HG03196 (cell line): Measurements from ENCODE around the gene ZMIZ1.

Experiments
- ATAC-seq: cut with Tn5 transposase; IDR thresholded peaks from one replicate; pipeline ENCODE4 v1.9.1; 2021; ENCODE audit not compliant: unreplicated experiment

The ZMIZ1 gene

DNA sequence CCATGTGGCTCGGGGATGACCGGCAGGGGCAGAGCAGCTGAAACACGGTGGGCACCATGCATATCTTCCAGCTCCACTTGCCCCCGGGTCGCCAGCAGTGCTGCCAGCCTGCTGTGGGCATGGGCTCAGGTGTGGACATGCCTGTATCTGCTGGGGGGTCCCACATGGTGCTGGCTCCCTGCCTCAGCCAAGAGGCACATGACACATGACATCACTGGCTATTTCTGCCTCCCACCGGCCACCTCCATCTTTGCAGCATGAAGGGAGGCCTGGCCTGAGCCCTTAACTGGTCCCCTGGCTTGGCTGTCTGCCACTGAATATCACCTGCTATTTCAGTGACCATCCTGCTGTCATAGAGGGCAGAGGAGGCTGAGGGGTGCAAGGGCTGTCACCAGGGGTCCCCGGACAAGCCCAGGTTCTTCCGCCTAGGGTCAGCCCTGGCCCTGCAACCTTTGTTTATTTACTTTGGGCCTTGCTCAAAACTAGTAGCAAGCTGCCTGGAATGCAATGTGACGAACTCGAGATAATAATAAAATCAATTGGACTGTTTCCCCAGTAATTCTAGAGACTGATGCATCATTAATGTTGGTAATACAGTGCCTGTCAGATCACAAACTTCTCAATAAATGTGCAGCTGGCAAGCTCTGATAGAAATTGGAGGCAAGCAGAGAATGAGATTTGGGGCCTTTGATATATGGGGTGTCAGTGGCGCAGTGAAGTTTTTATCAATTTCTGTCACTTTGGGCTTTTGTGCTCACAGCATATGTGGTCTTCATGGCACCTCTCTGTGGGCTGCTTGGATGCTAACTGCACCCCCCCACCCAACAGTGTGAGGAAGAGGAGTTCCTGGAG lies 28.5 kb downstream of the ZMIZ1 start:
- ATAC-seq = no peak

- ATAC-seq = no peak
Measured at GRCh38 chr10:79098061-79098460, 29.3 kb downstream of the ZMIZ1 start.

DNA sequence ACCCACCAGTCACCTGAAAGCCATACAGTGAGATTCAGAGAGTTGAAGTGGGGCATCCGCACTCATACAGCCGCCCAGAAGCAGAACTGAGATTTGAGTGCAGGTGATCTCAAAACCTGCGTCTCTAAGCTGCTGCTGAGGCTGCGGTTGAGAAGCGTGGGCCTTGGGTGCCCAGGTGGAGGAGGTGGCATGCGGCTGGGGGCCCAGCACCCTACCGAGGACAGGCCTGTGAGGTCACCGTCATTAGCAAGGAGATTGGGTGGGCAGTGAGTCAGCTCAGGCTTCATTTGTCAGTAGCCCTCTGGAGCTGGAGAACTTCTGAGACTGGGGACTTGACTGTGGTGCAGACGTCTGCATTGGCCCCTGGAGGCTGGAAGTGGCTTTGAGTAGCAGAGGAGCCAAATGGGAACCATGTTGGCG lies 29.8 kb downstream of the ZMIZ1 start:
- ATAC-seq = peak; percentile 67

DNA sequence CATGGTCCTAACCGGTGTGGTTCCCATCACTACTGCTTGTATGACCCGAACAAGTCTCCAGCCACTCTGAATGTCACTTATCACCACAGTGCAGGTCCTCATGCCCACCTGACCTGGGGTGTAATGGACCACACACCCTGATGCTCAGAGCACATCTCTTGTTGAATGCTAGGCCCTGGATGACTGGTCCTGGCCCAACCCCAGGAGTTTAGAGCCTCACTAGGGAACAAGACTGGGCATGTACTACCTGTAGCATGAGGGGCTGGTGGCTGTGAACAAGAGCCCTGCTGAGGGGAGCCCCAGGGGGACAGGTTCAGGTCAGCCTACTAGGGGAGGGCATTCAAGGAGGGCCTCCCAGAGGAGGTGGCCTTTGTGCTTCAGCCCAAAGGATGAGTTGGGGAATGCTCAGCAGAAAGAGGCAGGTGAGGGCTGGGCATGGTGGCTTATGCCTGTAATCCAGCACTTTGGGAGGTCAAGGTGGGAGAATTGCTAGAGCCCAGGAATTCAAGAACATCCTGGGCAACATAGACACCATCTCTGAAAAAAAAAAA lies 31.2 kb downstream of the ZMIZ1 start:
- ATAC-seq = no peak

GRCh38 chr10:79100771-79101170 lies 32.0 kb downstream of the ZMIZ1 start:
- ATAC-seq = no peak

DNA sequence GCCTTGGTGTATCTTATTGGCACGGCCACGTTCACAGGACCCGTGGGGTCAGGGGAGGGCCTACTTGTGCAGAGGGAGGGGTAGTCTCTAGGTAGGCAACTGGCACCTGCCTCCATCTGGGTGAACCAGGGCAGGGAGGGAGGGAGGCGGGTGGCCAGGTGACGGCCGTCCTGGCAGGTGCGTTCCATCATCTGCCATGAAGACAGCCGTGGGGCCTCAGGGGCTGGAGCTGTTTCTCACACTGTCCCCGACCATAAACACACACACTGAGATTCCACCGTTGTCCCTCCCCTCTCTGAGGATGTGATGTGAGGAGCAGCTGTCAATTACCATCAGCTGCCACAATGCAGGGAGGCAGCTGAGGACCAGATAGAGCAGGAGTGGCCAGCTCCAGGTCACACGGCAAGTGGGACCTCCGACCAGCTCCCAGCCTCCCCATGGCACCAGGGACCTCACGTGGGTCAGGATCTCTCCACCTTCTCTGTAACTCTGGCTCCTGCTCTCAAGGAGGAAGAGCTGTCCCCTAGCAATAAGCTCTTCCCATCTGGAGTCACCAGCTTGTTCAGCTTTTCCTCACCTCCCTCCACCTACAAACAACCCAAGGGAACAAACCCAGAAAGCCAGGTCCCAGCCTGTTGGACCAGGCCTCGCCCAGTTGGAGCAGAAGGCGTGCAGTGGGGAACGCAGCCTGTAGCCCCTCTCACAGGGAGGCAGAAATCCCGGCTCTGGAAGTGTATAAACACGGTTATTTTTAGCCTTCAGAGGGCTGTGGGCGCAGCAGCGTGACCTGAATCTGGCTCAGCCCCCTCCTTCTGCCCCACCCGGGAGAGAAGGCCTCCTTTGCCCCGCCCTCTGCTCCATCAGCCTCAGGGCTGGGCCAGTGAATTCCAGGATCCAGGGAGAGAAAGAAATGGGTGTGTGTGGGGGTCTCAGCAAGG lies 33.1 kb downstream of the ZMIZ1 start:
- ATAC-seq = no peak

- ATAC-seq = no peak
Measured at GRCh38 chr10:79102498-79102874, 33.7 kb downstream of the ZMIZ1 start.

GRCh38 chr10:79103129-79103528 lies 34.4 kb downstream of the ZMIZ1 start:
- no peak for ATAC-seq

DNA sequence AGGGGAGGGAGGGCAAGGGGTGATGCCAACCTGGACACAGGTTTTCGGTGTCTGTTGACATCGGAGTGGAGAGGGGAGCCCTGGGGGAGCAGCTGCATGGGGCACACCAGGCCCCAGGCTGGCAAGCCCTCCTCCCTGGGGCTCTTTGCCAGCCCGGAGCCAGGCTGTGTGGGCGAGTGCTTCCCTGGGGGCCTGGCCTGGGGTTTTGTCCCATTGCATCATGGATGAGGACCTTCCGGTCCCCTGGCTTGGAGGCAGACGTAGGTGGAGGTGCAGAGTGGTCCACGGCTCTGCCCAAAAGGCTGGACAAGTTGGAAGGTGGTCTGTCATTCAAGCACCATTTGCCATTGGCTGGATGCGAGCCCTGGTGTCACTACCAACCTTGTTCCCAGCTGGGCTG lies 34.8 kb downstream of the ZMIZ1 start:
- no peak for ATAC-seq

DNA sequence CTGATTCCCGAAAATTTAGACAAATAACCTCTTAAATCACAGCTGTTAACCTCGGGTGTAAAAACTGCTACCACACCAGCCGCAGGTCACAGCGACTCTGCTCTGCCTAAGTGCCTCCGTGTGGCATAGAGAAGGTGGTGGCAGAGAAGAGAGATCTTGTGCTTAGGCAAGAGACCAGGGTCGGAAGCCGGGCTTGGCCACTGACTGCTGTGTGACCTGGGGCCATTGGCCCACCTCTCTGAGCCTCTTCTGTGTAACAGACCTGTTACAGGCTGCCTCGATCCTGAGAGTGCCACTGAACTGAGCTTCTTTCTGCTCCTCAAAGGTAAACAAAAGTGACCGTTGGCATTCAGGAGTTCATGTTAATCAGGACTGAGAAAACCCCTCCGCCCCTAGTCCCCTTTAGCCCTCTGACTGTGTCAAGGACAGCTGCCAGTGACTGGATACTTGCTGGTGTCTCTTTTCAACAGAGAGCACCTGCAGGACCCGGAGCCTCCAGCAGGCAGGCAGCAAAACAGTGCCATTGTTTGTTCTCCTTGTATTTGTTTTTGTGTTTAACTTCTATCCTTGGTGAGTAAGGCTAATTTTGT lies 36.5 kb downstream of the ZMIZ1 start:
- no peak for ATAC-seq

GRCh38 chr10:79105818-79106217 lies 37.1 kb downstream of the ZMIZ1 start:
- ATAC-seq = no peak

DNA sequence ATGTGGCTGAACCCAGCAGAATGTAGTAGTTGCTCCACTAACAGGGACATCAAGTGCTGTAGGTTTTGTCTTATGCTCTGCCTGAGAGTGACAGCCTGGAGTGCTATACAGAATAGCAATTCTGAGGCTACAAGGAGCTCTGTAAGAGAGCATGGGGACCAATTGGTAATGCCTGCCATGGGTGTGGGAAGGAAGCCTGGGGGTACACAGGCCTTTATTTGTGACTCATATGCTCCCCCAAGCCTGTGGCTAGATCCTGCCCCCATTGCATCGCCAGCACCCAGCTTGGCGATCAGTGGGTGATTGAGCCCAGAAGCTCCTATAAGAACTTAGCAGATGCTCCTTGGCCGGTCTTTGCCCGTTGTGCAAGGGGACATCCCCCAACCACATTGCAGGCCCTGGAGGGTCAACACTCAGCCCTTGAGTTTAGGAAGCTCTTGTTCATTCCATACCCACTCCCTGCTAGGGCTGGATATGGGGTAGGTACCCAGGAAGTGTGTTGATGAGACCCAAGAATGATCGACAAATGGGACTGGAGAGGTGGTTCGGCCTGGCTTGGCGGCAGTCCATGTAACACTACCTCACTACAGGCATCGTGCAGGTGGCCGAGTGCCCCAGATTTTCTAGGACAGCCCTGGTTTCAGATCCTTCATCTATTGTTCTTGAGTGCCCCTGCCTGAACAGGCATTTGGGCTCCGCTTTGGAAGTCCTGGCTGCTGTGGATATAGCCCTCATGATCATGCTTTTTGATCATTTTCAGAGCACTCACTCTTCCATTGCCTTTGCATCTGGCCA lies 37.7 kb downstream of the ZMIZ1 start:
- ATAC-seq = no peak

DNA sequence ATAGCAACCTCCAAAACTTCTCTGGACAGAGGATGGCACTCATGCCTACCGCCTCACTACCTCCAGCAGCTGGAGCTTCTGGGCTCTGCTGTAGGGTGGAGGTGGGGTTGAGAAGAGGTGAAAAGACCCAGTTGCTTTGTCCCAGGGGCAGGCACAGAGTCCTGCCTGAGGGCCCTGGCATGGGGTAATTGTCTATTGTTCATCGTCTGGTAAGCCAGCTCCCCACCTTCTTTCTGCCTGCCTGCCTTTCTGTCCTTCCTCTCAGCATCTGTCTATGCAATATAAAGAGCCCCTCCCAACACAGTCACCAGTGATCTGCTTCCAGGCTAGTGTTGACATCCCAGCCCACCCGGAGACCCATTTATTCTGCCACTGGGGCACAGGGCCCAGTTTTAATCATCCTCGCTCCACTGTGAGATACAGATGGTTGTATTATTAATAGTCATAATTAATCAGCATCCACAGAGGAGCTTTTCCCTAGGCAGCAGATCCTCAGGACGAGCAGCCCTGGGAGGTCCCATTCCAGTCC lies 39.0 kb downstream of the ZMIZ1 start:
- no peak for ATAC-seq

DNA sequence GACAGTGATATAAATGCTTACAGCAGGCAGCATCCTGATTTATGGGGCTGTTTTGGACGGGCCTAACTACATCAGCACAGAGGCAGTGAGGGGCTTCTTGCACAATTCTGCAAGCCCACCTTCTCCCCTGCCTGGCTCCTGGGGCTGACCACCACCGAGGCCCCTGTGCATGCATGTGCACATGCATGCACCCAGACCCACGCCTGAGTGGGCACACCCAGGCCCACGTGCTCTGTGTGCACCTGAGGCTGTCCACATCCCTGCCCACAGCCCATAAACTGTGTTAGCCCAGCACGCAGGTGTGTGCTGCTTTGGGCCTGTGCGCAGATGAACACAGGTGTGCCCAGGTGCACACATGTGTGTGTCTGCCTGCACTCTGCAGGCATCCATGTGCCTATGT lies 40.0 kb downstream of the ZMIZ1 start:
- ATAC-seq = no peak

DNA sequence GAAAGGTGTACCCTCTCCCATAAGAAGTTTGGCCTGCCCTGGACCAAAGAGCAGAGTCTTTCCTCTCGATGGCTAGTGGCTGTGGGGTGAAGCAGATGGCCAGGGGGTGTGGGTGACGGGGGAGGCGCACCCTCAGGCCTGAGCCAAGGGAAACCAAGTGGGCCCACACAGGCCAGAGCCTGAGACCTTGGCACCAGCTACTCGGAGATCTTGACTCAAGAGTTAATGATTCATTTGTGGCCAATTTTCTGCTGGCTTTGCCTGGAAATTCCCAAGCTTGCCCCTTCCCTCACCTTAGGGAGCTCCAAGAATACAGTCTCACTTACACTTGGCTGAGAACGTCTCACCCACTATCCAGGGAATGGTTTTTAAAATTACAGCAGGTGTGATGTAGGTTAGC lies 42.7 kb downstream of the ZMIZ1 start:
- no peak for ATAC-seq

GRCh38 chr10:79111846-79112614 lies 43.3 kb downstream of the ZMIZ1 start:
- no peak for ATAC-seq

GRCh38 chr10:79112881-79113431 lies 44.2 kb downstream of the ZMIZ1 start:
- no peak for ATAC-seq

GRCh38 chr10:79113827-79114226 lies 45.1 kb downstream of the ZMIZ1 start:
- no peak for ATAC-seq

DNA sequence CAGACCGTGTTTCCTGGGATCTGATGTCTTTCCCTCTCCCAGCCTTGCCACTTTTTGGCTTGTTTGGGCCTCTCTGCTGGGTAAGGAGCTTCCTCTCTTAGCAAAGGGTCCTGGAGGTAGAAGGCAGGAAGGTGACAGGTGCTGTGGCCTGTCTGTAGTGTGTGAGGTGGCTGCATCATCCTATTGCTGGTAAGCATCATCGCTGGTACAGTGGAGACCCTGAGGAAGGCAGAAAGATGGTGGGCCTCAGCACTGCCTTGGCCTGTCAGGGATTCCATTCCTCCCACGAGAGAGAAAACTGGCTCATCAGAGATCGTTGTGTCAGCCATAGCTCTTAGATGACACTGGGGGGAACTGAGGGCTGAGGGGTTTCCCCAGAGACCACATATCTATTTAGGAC lies 46.5 kb downstream of the ZMIZ1 start:
- ATAC-seq = no peak
